ENCODE results near the gene OR6C74. TPM values are rescaled to one million over a fixed set of nuclear protein-coding genes. Genes with fewer than 3 reads are reported as not detected.

Gene OR6C74
- polyA plus RNA-seq (2012; ENCODE audit: insufficient read depth, insufficient read length): not detected

DNA sequence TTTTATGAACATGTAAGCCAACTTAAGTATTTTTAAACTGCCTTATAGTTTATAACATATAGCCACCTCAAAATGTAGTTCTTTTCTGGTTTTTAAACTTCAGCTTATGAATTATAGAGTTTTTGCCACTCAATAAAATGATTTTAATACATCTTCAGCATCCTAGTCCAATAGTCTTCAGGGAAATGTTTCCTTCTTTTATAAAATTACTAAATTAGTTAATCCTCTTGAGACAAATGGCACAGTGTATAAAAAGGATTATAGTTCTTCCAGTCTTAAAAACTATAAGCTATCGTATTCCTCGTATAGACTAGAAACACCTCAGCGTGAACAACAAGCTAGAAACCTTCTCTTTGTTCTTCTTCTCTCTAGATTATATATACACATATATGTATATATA lies at the start of gene OR6C74:
TSS of gene OR6C74 (plus strand) at position 301 of the 400 bp plus-strand sequence. CDS start 2,679 bp downstream, outside the sequence.
- no peak within 1 kb of the TSS for H3K4me3 ChIP-seq (ENCODE audit: low read length)
- DNase-seq (ENCODE audit: low read depth, low spot score): no peak

DNA sequence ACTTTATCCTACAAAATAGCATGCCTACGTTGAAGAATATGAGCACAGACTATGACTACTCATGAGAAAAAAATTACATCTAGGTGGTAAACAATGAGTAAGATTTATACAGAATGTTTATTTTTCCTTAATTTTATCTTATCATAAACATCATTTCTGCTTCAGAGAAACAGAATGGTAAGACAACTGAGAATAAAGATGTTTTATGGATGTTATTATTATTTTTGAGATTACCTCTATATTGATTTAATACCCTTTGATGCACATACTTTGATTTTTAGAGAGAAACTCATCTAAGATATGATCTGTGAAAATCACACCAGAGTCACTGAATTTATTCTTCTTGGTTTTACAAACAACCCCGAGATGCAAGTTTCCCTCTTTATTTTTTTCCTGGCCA lies 23.7 kb upstream of the OR6C74 start, which contains the start of gene OR10A7:
TSS of gene OR10A7 (plus strand) at position 301 of the 400 bp plus-strand sequence. CDS start at position 301, 0 bp downstream.
- no peak for DNase-seq (ENCODE audit: low read depth, low spot score)

DNA sequence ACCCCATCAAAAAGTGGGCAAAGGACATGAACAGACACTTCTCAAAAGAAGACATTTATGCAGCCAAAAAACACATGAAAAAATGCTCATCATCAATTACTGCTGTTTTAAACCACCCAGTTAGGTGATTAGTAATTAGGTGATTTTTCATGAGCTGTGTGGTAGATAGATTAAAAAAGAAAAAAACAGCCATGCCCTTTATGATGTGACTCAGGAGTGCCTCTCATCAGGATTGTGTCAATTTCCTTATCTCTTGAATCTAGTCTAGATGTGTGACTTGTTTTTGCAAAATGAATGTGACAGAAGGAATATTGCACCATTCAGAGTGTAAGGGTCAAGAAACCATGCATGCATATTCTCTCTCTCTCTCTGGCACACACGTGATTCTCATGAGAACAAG lies 17.9 kb upstream of the OR6C74 start:
- DNase-seq (ENCODE audit: low read depth, low spot score): no peak
- H3K4me3 ChIP-seq (ENCODE audit: low read length): no peak overlapping the region

More for the DNA sequence above, 23.7 kb upstream of the OR6C74 start, which contains the start of gene OR10A7:
- H3K4me3 ChIP-seq (ENCODE audit: low read length): no peak within 1 kb of the TSS

DNA sequence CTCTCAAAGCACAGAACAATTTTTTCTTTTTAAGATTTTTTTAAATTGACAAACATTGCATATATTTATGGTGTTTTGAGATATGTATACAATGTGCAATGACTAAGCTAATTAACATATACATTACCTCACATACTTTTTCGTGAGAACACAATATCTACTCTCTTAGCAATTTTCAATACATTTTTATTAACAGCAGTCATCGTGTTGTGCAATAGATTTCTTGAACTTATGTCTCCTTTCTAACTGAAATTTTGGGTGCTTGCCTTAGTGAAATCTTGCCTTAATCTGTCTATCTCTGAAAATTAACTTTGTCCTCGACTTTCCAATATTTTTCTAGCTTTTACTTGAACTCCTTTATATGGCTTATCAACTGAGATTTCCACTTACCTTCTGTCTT lies 16.8 kb upstream of the OR6C74 start:
- DNase-seq (ENCODE audit: low read depth, low spot score): no peak
- no peak overlapping the region for H3K4me3 ChIP-seq (ENCODE audit: low read length)

DNA sequence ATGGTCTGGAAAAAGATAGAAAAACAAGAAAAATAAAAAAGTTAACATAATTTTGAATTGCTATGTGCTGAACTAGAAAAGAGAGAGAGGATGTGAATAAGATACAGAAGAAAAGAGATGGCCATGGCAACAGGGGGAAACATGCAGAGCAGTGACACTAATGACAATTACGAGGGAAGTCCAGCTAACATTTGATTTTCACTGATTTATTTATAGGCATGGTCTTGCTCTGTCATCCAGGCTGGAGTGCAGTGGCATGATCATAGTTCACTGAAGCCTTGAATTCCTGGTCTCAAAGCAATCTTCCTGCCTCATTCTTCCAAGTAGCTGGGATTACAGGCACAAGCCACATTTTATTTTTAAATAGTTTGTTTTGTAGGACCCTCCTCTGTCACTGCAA lies 1.8 kb downstream of the OR6C74 start:
- DNase-seq (ENCODE audit: low read depth, low spot score): no peak
- no peak overlapping the region for H3K4me3 ChIP-seq (ENCODE audit: low read length)

DNA sequence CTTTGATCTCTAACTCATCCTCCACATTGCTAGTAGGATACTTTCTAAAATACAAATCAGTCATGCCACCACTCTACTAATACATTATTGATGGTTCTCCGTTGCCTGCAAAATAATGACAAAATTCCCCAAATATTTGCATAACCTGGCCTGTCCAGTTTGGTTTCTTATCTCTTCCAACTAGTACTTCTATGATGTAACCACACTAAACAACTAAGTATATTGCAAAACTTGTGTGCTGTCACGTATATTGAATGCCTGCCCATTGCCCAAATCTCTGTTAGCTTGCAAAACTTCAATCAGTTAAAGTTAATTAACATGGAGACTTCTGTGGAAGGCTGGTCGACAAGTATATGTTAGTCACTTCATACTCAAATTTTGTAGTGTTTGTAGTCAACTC lies 6.5 kb downstream of the OR6C74 start:
- DNase-seq (ENCODE audit: low read depth, low spot score): no peak
- H3K4me3 ChIP-seq (ENCODE audit: low read length): no peak overlapping the region

DNA sequence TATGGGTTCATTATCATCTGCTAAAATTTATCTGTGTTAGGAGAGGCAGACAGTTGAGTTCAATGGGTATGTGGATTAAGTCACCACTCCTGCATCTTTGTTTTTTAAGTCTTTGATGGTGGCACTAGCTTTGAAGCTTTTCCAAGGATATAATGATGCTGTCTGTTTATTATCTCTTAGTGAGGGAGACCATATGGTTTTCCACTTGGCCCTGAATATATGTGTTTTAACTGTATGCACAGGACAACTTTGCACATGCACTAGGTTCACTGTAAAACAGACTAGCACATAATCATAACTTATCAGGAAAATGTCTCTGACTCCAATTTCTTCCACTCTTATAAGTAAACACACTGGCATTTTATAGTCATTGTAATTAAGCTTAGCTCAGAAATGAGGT lies 8.9 kb downstream of the OR6C74 start:
- no peak for DNase-seq (ENCODE audit: low read depth, low spot score)
- no peak overlapping the region for H3K4me3 ChIP-seq (ENCODE audit: low read length)

DNA sequence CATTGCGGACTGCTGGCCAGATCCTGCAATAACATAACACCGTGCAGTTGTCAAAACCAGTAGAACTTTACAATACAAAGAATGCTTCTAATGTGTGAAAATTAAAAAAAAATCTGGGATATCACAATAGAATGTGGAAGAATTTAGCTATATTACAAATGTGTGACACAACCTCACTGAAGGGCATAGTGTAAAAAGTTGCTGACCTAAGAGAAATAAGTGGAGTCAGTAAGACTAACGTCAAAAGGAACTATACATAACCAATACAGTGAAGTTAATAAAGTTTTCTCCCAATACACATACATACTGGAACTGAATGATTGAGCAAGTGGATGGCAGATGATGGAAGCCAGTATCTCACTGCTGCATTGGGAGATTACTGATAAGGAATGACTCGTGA lies 12.4 kb downstream of the OR6C74 start:
- H3K4me3 ChIP-seq (ENCODE audit: low read length): no peak overlapping the region
- DNase-seq (ENCODE audit: low read depth, low spot score): no peak

DNA sequence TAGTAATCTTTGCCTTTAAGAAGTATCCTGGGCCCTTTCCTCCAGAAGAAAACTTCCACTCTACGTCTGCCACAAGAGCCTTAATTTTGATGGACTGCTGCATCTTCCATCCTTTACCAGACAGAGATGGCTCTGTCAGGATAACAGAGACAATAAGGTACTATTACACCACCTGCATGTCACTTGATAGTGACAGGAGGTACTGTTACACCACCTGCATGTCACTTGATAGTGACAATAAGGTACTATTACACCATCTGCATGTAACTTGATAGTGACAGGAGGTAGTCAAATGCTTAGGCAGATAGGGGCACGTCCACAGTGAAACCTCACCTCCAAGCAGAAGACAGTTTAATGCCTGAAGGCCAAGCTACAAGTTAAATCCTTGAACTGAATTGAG lies 13.9 kb downstream of the OR6C74 start:
- H3K4me3 ChIP-seq (ENCODE audit: low read length): no peak overlapping the region
- DNase-seq (ENCODE audit: low read depth, low spot score): no peak

DNA sequence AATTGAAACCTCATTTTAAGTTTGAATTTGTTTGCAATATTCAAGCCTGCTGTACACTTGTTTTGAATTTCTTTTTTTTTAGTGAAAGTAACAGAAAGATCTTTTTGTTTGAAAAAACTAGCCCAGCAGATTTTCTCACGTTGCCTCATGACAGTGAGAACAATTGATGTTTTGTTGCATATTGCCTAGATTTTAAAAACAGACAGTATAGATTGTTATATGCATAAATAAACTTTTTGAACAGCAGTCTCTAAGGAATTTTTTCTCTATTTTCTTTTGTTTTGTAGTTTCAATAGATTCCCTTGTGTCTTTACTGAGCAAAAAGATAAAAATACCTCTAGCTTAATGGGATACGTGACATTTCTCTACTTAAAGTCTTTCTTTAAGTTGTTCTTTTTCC lies 36.6 kb downstream of the OR6C74 start:
- no peak overlapping the region for H3K4me3 ChIP-seq (ENCODE audit: low read length)
- no peak for DNase-seq (ENCODE audit: low read depth, low spot score)

DNA sequence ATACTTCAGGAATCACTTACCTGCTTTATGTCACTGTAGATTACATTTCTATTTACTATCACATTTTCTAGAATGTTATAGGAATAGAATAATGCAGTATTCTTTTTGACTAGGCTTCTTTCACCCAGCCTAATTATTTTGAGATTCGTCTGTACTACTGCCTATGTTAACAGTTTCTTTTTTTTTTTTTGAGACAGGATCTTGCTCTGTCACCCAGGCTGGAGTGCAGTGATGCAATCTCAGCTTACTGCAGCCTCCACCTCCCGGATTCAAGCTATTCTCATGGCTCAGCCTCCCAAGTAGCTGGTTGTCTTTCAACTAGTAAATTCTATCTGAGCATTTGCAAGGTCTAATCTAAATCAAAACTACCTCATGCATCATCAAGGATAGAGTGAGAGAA lies 45.6 kb downstream of the OR6C74 start:
- no peak overlapping the region for H3K4me3 ChIP-seq (ENCODE audit: low read length)
- no peak for DNase-seq (ENCODE audit: low read depth, low spot score)
